Measurements from ENCODE around the gene CHTF8.

DNA sequence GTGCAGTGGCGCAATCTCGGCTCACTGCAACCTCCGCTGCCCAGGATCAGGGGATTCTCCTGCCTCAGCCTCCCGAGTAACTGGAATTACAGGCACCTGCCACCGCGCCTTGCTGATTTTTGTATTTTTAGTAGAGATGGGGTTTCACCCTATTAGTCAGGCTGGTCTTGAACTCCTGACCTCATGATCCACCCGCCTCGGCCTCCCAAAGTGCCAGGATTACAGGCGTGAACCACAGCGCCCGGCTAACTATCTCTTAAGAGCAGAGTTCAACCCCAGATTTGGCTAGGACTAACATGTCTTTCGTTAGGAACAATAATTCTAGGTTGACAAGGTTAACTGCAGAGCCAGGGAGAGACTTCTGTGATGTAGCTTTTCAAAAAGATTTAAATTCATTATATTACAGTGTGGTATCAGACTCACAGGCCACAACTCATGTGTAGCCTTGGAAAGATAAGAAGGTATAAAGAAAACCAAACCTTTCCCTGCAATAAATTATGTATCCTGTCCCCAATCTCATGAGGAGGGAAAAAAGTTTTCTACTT, 4.3 kb downstream of the CHTF8 start:
- TF ChIP-seq EP300 (IDR thresholded peaks at IDR 0.05), result no peak
- TF ChIP-seq CTCF (IDR thresholded peaks at IDR 0.05), result no peak
- no peak for TF ChIP-seq POLR2A (IDR thresholded peaks at IDR 0.05)

Measured in ovary (tissue), 3 donors.